ENCODE results near the gene MRPL18. TPM values are rescaled to one million over a fixed set of nuclear protein-coding genes. Genes with fewer than 3 reads are reported as not detected.
A peak's percentile ranks its signal among the peaks of the same experiment; 100 is the strongest.

The MRPL18 gene
- total and polyA plus RNA-seq, 2 experiments from 2014 or later, result 84.8 to 93.5 TPM

- Histone ChIP-seq H2AFZ (no peak overlapping the region), H3K27ac (no peak overlapping the region), H3K4me1 (ENCODE audit: insufficient read depth) (peaks cover 20% of the 10 kb centered on the region), H3K4me2 (no peak overlapping the region), H3K9me3 (ENCODE audit: low read depth) (no peaks in the 10 kb centered on the region), H3K79me2 (peaks cover 25% of the 10 kb centered on the region), H4K20me1 (ENCODE audit: insufficient read depth, poor library complexity, severe bottlenecking) (no peaks in the 10 kb centered on the region), H3K9me2 (replicated peaks; ENCODE audit: insufficient read depth) (no peaks in the 10 kb centered on the region), H3K4me3 (no peak overlapping the region), H3K36me3 (replicated peaks; ENCODE audit: insufficient read depth, low read depth) (no peaks in the 10 kb centered on the region), H3K27me3 (no peaks in the 10 kb centered on the region)
- DNase-seq (ENCODE audit: low spot score), result peak; percentile 11
- TF ChIP-seq CTCF (IDR thresholded peaks at IDR 0.05; ENCODE audit: poor library complexity), result no peak
- TF ChIP-seq EZH2phosphoT487 (IDR thresholded peaks at IDR 0.05; ENCODE audit: low read depth, severe bottlenecking, unreplicated experiment), result no peak
- TF ChIP-seq EZH2 (IDR thresholded peaks at IDR 0.05; ENCODE audit: borderline replicate concordance), result no peak
- 95% methylated on average over 7 of the region's 7 CpGs for WGBS (ENCODE audit: low lambda C conversion rate, missing lambda C conversion rate)
These were observed 32.0 kb upstream of the MRPL18 start for GRCh38 chr6:159758031-159759001.

GRCh38 chr6:159759645-159760044 is 30.6 kb upstream of the MRPL18 start:
- 61% methylated on average over 2 of the region's 2 CpGs for WGBS (ENCODE audit: low lambda C conversion rate, missing lambda C conversion rate)

GRCh38 chr6:159760602-159761057 is 29.6 kb upstream of the MRPL18 start:
- H3K4me3 ChIP-seq, result peak overlapping the region; percentile 68
- no peak for TF ChIP-seq CTCF (IDR thresholded peaks at IDR 0.05; ENCODE audit: poor library complexity)
- TF ChIP-seq EZH2phosphoT487 (IDR thresholded peaks at IDR 0.05; ENCODE audit: low read depth, severe bottlenecking, unreplicated experiment), result no peak
- TF ChIP-seq EZH2 (IDR thresholded peaks at IDR 0.05; ENCODE audit: borderline replicate concordance), result no peak
- H4K20me1 ChIP-seq (ENCODE audit: insufficient read depth, poor library complexity, severe bottlenecking), result no peaks in the 10 kb centered on the region
- H3K79me2 ChIP-seq, result peaks cover 38% of the 10 kb centered on the region
- peaks cover 20% of the 10 kb centered on the region for H3K4me1 ChIP-seq (ENCODE audit: insufficient read depth)
- no peaks in the 10 kb centered on the region for H3K36me3 ChIP-seq (replicated peaks; ENCODE audit: insufficient read depth, low read depth)
- no peaks in the 10 kb centered on the region for H3K9me2 ChIP-seq (replicated peaks; ENCODE audit: insufficient read depth)
- peak; percentile 16 for DNase-seq (ENCODE audit: low spot score)
- peak overlapping the region; percentile 99 for H3K27ac ChIP-seq
- WGBS (ENCODE audit: low lambda C conversion rate, missing lambda C conversion rate), result 40% methylated on average over 3 of the region's 3 CpGs
- no peaks in the 10 kb centered on the region for H3K27me3 ChIP-seq
- H3K9me3 ChIP-seq (ENCODE audit: low read depth), result no peaks in the 10 kb centered on the region
- H2AFZ ChIP-seq, result peak overlapping the region; percentile 92
- H3K4me2 ChIP-seq, result peak overlapping the region; percentile 96

More at GRCh38 chr6:159759645-159760044, 30.6 kb upstream of the MRPL18 start:
- TF ChIP-seq EZH2phosphoT487 (IDR thresholded peaks at IDR 0.05; ENCODE audit: low read depth, severe bottlenecking, unreplicated experiment) (no peak), CTCF (IDR thresholded peaks at IDR 0.05; ENCODE audit: poor library complexity) (no peak), EZH2 (IDR thresholded peaks at IDR 0.05; ENCODE audit: borderline replicate concordance) (no peak)
- DNase-seq (ENCODE audit: low spot score), result no peak
- Histone ChIP-seq H4K20me1 (ENCODE audit: insufficient read depth, poor library complexity, severe bottlenecking) (no peaks in the 10 kb centered on the region), H3K9me3 (ENCODE audit: low read depth) (no peaks in the 10 kb centered on the region), H3K79me2 (peaks cover 31% of the 10 kb centered on the region), H3K27ac (peak overlapping the region; percentile 19), H3K36me3 (replicated peaks; ENCODE audit: insufficient read depth, low read depth) (no peaks in the 10 kb centered on the region), H3K9me2 (replicated peaks; ENCODE audit: insufficient read depth) (no peaks in the 10 kb centered on the region), H3K4me3 (no peak overlapping the region), H2AFZ (no peak overlapping the region), H3K4me1 (ENCODE audit: insufficient read depth) (peaks cover 20% of the 10 kb centered on the region), H3K27me3 (no peaks in the 10 kb centered on the region), H3K4me2 (no peak overlapping the region)
